GM10266 (cell line): Measurements from ENCODE around the gene CD2.
A peak's percentile ranks its signal among the peaks of the same experiment; 100 is the strongest.

ENCODE experiments used
- DNase-seq: peaks from one replicate; pipeline ENCODE4 v3.0.0; 2012; ENCODE audit errors: extremely low spot score
- CTCF ChIP-seq: IDR thresholded peaks from 2 replicates; pipeline ENCODE4 v1.5.1; 2012; ENCODE audit warnings: mild to moderate bottlenecking, low read depth; ENCODE audit not compliant: control insufficient read depth, insufficient read depth; ENCODE audit errors: missing control alignments

CD2 gene

GRCh38 chr1:116732726-116733125 is 21.5 kb upstream of the CD2 start:
- DNase-seq = no peak
- TF ChIP-seq CTCF = no peak

- TF ChIP-seq CTCF = no peak
- no peak for DNase-seq
Measured at GRCh38 chr1:116733476-116734365, 20.5 kb upstream of the CD2 start.

GRCh38 chr1:116735246-116735645 is 19.0 kb upstream of the CD2 start:
- TF ChIP-seq CTCF = no peak
- no peak for DNase-seq

- peak; percentile 75 for DNase-seq
- peak; percentile 92 for TF ChIP-seq CTCF
Measured at GRCh38 chr1:116737020-116737854, 17.0 kb upstream of the CD2 start.

GRCh38 chr1:116737855-116738321 is 16.3 kb upstream of the CD2 start:
- TF ChIP-seq CTCF = no peak
- peak; percentile 76 for DNase-seq

GRCh38 chr1:116738673-116739370 is 15.4 kb upstream of the CD2 start:
- peak; percentile 72 for DNase-seq
- TF ChIP-seq CTCF = no peak
